ENCODE results near the gene SLC36A3.
"Not testable (repeated sequence)": the region's sequence is repeated elsewhere in the genome, so short reads cannot be mapped to it uniquely, and the experiment has no call there.

Gene SLC36A3

GRCh38 chr5:151258816-151259215, 44.8 kb downstream of the SLC36A3 start:
- DNase-seq: peak; percentile 84

DNA sequence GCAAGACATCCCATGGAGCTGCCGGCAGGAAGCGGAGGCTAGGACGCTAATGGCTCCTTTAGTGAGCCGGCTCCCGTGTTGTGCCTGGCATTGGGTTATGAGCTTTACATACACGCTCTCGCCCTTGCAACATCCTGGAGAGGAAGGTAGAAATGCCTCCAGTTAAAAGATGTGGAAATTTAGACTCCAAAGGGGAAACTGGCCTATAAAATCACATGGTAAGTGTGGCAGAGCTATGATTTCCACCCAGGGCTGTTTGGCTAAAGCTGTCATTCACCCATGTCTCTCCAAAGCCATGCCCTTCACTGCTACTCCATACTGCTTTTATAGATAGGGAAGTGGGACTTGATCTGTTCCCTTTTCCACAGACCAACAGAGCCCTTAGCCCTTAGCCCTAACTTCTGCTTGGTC, 45.4 kb downstream of the SLC36A3 start:
- DNase-seq: peak; percentile 94

GRCh38 chr5:151257731-151258181, 45.8 kb downstream of the SLC36A3 start:
- peak; percentile 86 for DNase-seq

- peak; percentile 85 for DNase-seq
These were observed 47.8 kb downstream of the SLC36A3 start for GRCh38 chr5:151255621-151256286.

- not testable (repeated sequence) for DNase-seq
These were observed 48.6 kb downstream of the SLC36A3 start for GRCh38 chr5:151254990-151255389.

DNA sequence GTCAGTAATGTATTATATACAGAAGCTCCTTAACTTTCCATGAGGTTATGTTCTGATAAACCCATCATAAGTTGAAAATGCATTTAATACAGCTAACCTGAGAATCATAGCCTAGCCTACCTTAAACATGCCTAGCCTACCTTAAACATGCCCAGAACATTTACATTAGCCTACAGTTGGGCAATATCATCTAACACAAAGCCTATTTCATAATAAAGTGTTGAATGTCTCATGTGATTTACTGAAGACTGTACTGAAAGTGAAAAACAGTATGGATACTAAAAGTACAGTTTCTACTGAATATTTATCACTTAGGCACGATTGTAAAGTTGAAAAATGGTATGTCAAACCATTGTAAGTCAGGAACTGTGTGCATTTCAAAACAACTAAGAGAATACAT, 49.0 kb downstream of the SLC36A3 start:
- DNase-seq: peak; percentile 79

- DNase-seq: peak; percentile 36
These were observed 50.0 kb downstream of the SLC36A3 start for GRCh38 chr5:151253605-151253950.

- peak; percentile 100 for DNase-seq
These were observed 50.6 kb downstream of the SLC36A3 start, which contains the start of gene GM2A for GRCh38 chr5:151252762-151253604. TSS of gene GM2A (plus strand) at chr5:151253185. CDS start at chr5:151253217, 32 bp downstream.

GRCh38 chr5:151251621-151252020, 51.9 kb downstream of the SLC36A3 start:
- no peak for DNase-seq

GRCh38 chr5:151251001-151251551, 52.5 kb downstream of the SLC36A3 start:
- DNase-seq: no peak

- no peak for DNase-seq
These were observed 53.1 kb downstream of the SLC36A3 start for GRCh38 chr5:151250346-151251000.

DNA sequence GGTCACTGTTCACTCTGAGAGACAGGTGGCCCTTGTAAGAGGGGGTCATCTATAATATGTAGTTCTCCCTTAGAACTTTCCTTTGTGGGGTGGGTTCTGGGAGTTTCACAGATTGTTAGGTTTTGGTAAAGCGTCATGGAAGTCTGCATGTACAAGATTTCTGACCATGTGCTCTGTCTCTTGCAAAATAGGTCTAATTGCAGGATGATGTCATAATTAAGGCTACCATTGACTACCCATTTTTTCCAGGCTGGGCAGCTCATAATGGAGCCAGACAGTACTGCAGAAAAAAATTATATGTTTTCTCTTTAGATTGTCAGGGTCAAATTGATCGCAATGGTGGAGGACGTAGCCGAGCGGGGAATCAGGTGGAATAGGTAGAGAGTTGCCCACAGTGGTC, 54.3 kb downstream of the SLC36A3 start:
- peak; percentile 68 for DNase-seq

GRCh38 chr5:151248651-151249050, 54.9 kb downstream of the SLC36A3 start:
- DNase-seq: no peak

- DNase-seq: no peak
These were observed 57.8 kb downstream of the SLC36A3 start for GRCh38 chr5:151245680-151246219.

DNA sequence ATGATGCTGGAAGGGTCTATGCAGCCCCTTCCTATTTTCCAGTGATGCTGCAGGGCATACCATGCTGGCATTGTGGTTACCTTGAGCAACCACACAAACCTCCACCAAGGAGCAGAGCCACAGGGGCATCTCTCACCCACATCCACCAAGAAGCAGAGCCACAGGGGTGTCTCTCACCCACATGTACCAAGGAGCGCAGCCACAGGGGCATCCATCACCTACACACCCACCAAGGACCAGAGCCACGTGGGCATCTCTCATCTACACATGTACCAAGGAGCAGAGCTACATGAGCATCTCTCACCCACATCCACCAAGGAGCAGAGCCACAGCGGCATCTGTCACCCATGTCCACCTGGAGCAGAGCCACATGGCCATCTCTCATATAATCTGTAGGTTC, 59.4 kb downstream of the SLC36A3 start:
- no peak for DNase-seq

- no peak for DNase-seq
These were observed 60.0 kb downstream of the SLC36A3 start for GRCh38 chr5:151243564-151243963.

- DNase-seq: no peak
These were observed 60.4 kb downstream of the SLC36A3 start for GRCh38 chr5:151243127-151243526.

GRCh38 chr5:151240924-151241635, 62.5 kb downstream of the SLC36A3 start:
- no peak for DNase-seq

DNA sequence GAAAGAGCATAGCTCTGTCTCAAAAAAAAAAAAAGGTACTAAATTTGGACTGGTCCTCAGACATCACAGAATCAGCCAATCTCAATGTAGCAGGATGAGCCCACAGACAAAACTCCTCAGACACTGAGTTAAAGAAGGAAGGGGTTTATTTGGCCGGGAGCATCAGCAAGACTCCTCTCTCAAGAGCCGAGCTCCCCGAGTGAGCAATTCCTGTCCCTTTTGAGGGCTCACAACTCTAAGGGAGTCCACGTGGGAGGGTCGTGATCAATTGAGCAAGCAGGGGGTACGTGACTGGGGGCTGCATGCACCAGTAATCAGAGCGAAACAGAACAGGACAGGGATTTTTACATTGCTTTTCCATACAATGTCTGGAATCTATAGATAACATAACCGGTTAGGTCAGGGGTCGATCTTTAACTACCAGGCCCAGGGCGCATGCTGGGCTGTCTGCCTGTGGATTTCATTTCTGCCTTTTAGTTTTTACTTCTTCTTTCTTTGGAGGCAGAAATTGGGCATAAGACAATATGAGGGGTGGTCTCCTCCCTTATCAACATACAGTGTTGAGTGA, 63.2 kb downstream of the SLC36A3 start:
- not testable (repeated sequence) for DNase-seq

GRCh38 chr5:151239237-151239861, 64.2 kb downstream of the SLC36A3 start:
- peak; percentile 71 for DNase-seq

DNA sequence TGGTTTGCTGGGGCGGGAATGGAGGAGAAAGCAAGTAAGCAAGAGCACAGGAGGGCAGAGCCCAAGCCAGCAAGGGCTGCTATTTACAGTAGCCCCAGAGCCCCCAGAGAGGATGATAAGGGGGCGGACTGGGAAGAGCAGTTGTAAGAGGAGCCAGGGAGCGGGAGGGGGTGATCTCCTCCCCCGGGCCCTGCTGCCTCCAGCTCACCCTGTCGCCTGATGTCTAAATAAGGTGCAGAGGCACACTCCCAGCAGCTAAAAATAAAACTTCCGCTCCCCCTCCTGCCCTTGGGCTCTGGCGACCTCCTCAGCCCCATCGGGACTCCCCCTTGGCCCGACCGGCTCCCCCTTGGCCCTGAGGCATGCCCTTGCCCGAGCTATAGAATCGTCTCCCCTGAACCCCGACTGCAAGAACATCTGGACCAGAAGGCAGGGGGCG, 65.2 kb downstream of the SLC36A3 start:
- DNase-seq: no peak

Data from inflammatory macrophage treated with lipopolysaccharide for 4 hours (primary cell).